ENCODE measurements around the gene KATNAL2.

- TF ChIP-seq CTCF (IDR thresholded peaks at IDR 0.05) (no peak), POLR2A (IDR thresholded peaks at IDR 0.05) (no peak)
Observed at GRCh38 chr18:46883180-46883579, 34.2 kb upstream of the KATNAL2 start.
